Measurements from ENCODE around the gene COL19A1. TPM values are rescaled to one million over a fixed set of nuclear protein-coding genes. Genes with fewer than 3 reads are reported as not detected.

COL19A1 gene
- total and polyA plus RNA-seq, 2 experiments from 2014 or later = not detected

DNA sequence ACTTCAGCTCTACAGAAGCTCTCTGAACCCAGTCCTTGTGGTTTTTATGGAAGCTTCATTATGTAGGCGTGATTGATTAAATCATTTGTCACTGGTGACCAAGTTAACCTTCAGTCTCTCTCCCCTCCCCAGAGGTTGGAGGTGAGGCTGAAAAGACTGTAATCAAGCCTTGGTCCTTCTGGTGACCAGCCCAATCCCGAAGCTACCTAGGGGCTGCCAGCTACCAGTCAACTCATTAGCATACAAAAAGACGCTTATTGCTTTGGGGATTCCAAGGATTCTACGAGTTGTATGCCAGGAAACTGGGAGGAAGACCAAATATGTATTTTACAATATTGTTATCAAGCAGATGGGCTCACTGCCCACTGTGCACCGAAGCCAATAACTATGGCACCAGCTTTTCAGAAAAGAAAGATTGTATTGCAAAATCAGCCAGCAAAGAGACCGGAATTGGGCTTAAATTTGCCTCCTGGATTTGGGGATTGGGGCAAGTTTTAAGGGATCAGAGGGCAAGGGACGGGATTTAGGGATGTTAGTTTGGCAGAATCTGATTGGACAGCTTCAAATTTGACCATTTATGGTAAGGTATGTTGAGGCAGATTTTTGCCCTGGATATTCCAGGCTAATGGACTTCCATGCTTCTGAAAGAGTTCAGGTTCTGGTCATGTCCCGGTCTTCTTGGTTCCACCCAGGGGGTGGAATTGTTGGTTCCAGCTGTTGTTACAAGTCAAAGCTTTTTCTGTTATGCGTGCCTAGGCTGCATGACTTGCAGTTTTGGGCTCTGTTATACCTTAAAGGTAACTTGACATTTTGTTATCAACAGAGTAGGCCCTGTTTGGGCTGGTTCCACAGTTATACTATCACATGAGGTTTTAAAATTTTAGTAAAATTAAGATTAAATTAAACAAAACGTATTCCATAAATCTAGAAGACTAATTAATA lies 269.1 kb downstream of the COL19A1 start:
- Mint-ChIP-seq H3K9me3 (no peaks in the 10 kb centered on the region; the same call in 2 of the 3 replicates), H3K27ac (peak overlapping the region; percentile 55; the same call in 1 of the 2 replicates), H3K36me3 (ENCODE audit: low read depth) (no peaks in the 10 kb centered on the region), H3K4me3 (no peak overlapping the region), H3K27me3 (ENCODE audit: insufficient read depth, low read depth, poor library complexity) (peaks cover 2% of the 10 kb centered on the region), H3K4me1 (peaks cover 43% of the 10 kb centered on the region)
- Histone ChIP-seq H3K27me3 (ENCODE audit: insufficient read depth) (no peaks in the 10 kb centered on the region), H3K79me2 (replicated peaks; ENCODE audit: insufficient read depth) (no peaks in the 10 kb centered on the region), H3K9me2 (ENCODE audit: insufficient read depth) (0 out of 2 replicates have a peak, but pooled peaks cover 2% of the 10 kb centered on the region), H3K27ac (ENCODE audit: low read depth) (0 out of 2 replicates have a peak overlapping the region, but pooled peaks have one; percentile 23), H3K4me2 (no peak overlapping the region), H3K36me3 (ENCODE audit: insufficient read depth) (no peaks in the 10 kb centered on the region), H3K4me3 (no peak overlapping the region), H2AFZ (no peak overlapping the region), H4K20me1 (replicated peaks; ENCODE audit: insufficient read depth) (no peaks in the 10 kb centered on the region), H3F3A (replicated peaks; ENCODE audit: low read depth) (no peaks in the 10 kb centered on the region), H3K4me1 (ENCODE audit: insufficient read depth) (peaks cover 42% of the 10 kb centered on the region)
- DNase-seq (ENCODE audit: low spot score) (peak; percentile 43), ATAC-seq (peak; percentile 49)
- TF ChIP-seq ZNF114 (CRISPR knock-in tag; IDR thresholded peaks at IDR 0.05) (no peak), EZH2 (IDR thresholded peaks at IDR 0.05; ENCODE audit: low read depth, unreplicated experiment) (no peak), STAT1 (IDR thresholded peaks at IDR 0.05; ENCODE audit: unreplicated experiment) (no peak), POLR2AphosphoS5 (IDR thresholded peaks at IDR 0.05; ENCODE audit: low read depth) (no peak), JUNB (IDR thresholded peaks at IDR 0.05; ENCODE audit: unreplicated experiment) (no peak), CTCF (conservative IDR thresholded peaks at IDR 0.05; ENCODE audit: low read depth in 2 of 2) (no peak)

DNA sequence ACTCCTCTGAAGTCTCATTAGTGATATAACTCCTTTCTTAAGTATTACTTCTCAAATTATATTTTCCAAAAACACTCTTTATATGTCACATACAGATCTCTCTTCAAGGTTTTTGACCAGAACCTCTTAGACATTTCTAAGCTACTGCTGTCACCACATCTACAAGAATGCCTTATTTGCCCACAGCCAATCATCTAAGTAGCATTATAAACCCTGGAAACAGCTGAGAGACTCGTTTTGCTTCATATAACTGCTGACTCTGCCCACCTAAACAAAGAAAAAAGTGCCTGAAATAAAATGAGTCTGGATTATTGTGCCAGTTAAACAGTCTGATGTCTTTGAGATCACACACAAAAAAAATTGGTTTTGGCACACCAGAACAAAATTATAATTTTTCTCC lies 270.6 kb downstream of the COL19A1 start:
- peaks cover 48% of the 10 kb centered on the region for H3K4me1 Mint-ChIP-seq
- no peaks in the 10 kb centered on the region; the same call in 2 of the 3 replicates for H3K9me3 Mint-ChIP-seq
- no peak overlapping the region for H2AFZ ChIP-seq
- H3K36me3 Mint-ChIP-seq (ENCODE audit: low read depth) = no peaks in the 10 kb centered on the region
- DNase-seq (ENCODE audit: low spot score) (no peak), ATAC-seq (no peak)
- H3K4me3 ChIP-seq = no peak overlapping the region
- H3K27ac Mint-ChIP-seq = no peak overlapping the region
- no peak overlapping the region for H3K4me2 ChIP-seq
- no peaks in the 10 kb centered on the region for H3K36me3 ChIP-seq (ENCODE audit: insufficient read depth)
- peaks cover 42% of the 10 kb centered on the region for H3K4me1 ChIP-seq (ENCODE audit: insufficient read depth)
- H3K79me2 ChIP-seq (replicated peaks; ENCODE audit: insufficient read depth) = no peaks in the 10 kb centered on the region
- TF ChIP-seq, protein P1, sequence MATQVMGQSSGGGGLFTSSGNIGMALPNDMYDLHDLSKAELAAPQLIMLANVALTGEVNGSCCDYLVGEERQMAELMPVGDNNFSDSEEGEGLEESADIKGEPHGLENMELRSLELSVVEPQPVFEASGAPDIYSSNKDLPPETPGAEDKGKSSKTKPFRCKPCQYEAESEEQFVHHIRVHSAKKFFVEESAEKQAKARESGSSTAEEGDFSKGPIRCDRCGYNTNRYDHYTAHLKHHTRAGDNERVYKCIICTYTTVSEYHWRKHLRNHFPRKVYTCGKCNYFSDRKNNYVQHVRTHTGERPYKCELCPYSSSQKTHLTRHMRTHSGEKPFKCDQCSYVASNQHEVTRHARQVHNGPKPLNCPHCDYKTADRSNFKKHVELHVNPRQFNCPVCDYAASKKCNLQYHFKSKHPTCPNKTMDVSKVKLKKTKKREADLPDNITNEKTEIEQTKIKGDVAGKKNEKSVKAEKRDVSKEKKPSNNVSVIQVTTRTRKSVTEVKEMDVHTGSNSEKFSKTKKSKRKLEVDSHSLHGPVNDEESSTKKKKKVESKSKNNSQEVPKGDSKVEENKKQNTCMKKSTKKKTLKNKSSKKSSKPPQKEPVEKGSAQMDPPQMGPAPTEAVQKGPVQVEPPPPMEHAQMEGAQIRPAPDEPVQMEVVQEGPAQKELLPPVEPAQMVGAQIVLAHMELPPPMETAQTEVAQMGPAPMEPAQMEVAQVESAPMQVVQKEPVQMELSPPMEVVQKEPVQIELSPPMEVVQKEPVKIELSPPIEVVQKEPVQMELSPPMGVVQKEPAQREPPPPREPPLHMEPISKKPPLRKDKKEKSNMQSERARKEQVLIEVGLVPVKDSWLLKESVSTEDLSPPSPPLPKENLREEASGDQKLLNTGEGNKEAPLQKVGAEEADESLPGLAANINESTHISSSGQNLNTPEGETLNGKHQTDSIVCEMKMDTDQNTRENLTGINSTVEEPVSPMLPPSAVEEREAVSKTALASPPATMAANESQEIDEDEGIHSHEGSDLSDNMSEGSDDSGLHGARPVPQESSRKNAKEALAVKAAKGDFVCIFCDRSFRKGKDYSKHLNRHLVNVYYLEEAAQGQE (IDR thresholded peaks at IDR 0.05; ENCODE audit: unreplicated experiment) = no peak
- TF ChIP-seq ZNF462 (CRISPR knock-in tag; IDR thresholded peaks at IDR 0.05) (no peak), ZNF114 (CRISPR knock-in tag; IDR thresholded peaks at IDR 0.05) (no peak)
- H3K9me2 ChIP-seq (ENCODE audit: insufficient read depth) = 0 out of 2 replicates have a peak, but pooled peaks cover 2% of the 10 kb centered on the region
- H4K20me1 ChIP-seq (replicated peaks; ENCODE audit: insufficient read depth) = no peaks in the 10 kb centered on the region
- no peaks in the 10 kb centered on the region for H3K27me3 ChIP-seq (ENCODE audit: insufficient read depth)
- H3K27ac ChIP-seq (ENCODE audit: low read depth) = no peak overlapping the region
- no peaks in the 10 kb centered on the region for H3F3A ChIP-seq (replicated peaks; ENCODE audit: low read depth)
- H3K27me3 Mint-ChIP-seq (ENCODE audit: insufficient read depth, low read depth, poor library complexity) = peaks cover 2% of the 10 kb centered on the region
- H3K4me3 Mint-ChIP-seq = no peak overlapping the region

Data from GM23338 (cell line).